ENCODE measurements around the gene TBX21. TPM values are rescaled to one million over a fixed set of nuclear protein-coding genes. Genes with fewer than 3 reads are reported as not detected.

TBX21 gene
- polyA plus RNA-seq, 6 donors from 2014 or later: 0.11 to 2.9 (median 2.0) TPM

- Mint-ChIP-seq H3K4me1 (peaks cover 39 to 58% (median 51%) of the 10 kb centered on the region in 3 donors), H3K27me3 (peaks cover 17 to 60% (median 26%) of the 10 kb centered on the region in 3 donors), H3K27ac (no peak overlapping the region), H3K9me3 (no peaks in the 10 kb centered on the region), H3K4me3 (peak overlapping the region in 4 of 8 donors; percentile 19 to 61 (median 38)), H3K36me3 (no peaks in the 10 kb centered on the region)
- peak; percentile 46 to 57 for ATAC-seq (ENCODE audit: low read depth in 2 of 2)
- no peak for DNase-seq
Observed at GRCh38 chr17:47720754-47721533, 12.1 kb upstream of the TBX21 start.

- Mint-ChIP-seq H3K4me3 (peak overlapping the region in 1 of 8 donors; percentile 25), H3K36me3 (no peaks in the 10 kb centered on the region), H3K4me1 (peaks cover 38 to 51% (median 44%) of the 10 kb centered on the region in 3 donors), H3K9me3 (no peaks in the 10 kb centered on the region), H3K27me3 (peaks cover 23 to 68% (median 34%) of the 10 kb centered on the region in 3 donors), H3K27ac (peak overlapping the region in 1 of 6 donors; percentile 27)
- DNase-seq (no peak), ATAC-seq (ENCODE audit: low read depth in 2 of 2) (no peak)
Observed at GRCh38 chr17:47721725-47722124, 11.3 kb upstream of the TBX21 start.

- peaks cover 28 to 69% (median 48%) of the 10 kb centered on the region in 3 donors for H3K27me3 Mint-ChIP-seq
- peaks cover 14 to 25% (median 17%) of the 10 kb centered on the region in 3 donors for H3K4me1 Mint-ChIP-seq
- no peak overlapping the region for H3K27ac Mint-ChIP-seq
- no peak for ATAC-seq (ENCODE audit: low read depth in 2 of 2)
- no peak overlapping the region for H3K4me3 Mint-ChIP-seq
- no peak for DNase-seq
- no peaks in the 10 kb centered on the region for H3K9me3 Mint-ChIP-seq
- no peaks in the 10 kb centered on the region for H3K36me3 Mint-ChIP-seq
Observed at GRCh38 chr17:47724705-47725104, 8.3 kb upstream of the TBX21 start.

- Mint-ChIP-seq H3K27me3 (peaks cover 28 to 67% (median 48%) of the 10 kb centered on the region in 3 donors), H3K27ac (no peak overlapping the region), H3K4me1 (peaks cover 13 to 18% (median 13%) of the 10 kb centered on the region in 3 donors), H3K4me3 (no peak overlapping the region), H3K9me3 (no peaks in the 10 kb centered on the region), H3K36me3 (no peaks in the 10 kb centered on the region)
- ATAC-seq (ENCODE audit: low read depth in 2 of 2) (no peak), DNase-seq (no peak)
Observed at GRCh38 chr17:47725446-47726111, 7.5 kb upstream of the TBX21 start.

GRCh38 chr17:47726796-47727703 lies 6.0 kb upstream of the TBX21 start:
- DNase-seq (no peak), ATAC-seq (ENCODE audit: low read depth in 2 of 2) (no peak)
- peak overlapping the region in 1 of 6 donors; percentile 76 for H3K27ac Mint-ChIP-seq
- no peak overlapping the region for H3K4me3 Mint-ChIP-seq
- H3K36me3 Mint-ChIP-seq: no peaks in the 10 kb centered on the region
- H3K4me1 Mint-ChIP-seq: peaks cover 2 to 15% (median 8%) of the 10 kb centered on the region in 3 donors
- H3K9me3 Mint-ChIP-seq: no peaks in the 10 kb centered on the region
- H3K27me3 Mint-ChIP-seq: peaks cover 28 to 53% (median 41%) of the 10 kb centered on the region in 3 donors

- Mint-ChIP-seq H3K27ac (no peak overlapping the region), H3K36me3 (no peaks in the 10 kb centered on the region), H3K4me1 (peaks cover 9 to 20% (median 14%) of the 10 kb centered on the region in 3 donors), H3K27me3 (peaks cover 28 to 47% (median 39%) of the 10 kb centered on the region in 3 donors), H3K9me3 (no peaks in the 10 kb centered on the region), H3K4me3 (no peak overlapping the region)
- ATAC-seq (ENCODE audit: low read depth in 2 of 2) (no peak), DNase-seq (no peak)
Observed at GRCh38 chr17:47727704-47728036, 5.4 kb upstream of the TBX21 start.

GRCh38 chr17:47728214-47728877 lies 4.7 kb upstream of the TBX21 start:
- H3K9me3 Mint-ChIP-seq: no peaks in the 10 kb centered on the region
- DNase-seq (no peak), ATAC-seq (ENCODE audit: low read depth in 2 of 2) (no peak)
- no peaks in the 10 kb centered on the region for H3K36me3 Mint-ChIP-seq
- peaks cover 22 to 40% (median 39%) of the 10 kb centered on the region in 3 donors for H3K27me3 Mint-ChIP-seq
- no peak overlapping the region for H3K27ac Mint-ChIP-seq
- H3K4me3 Mint-ChIP-seq: peak overlapping the region in 1 of 8 donors; percentile 54
- peaks cover 12 to 24% (median 17%) of the 10 kb centered on the region in 3 donors for H3K4me1 Mint-ChIP-seq

- no peak for DNase-seq
- peak overlapping the region in 1 of 6 donors; percentile 52 for H3K27ac Mint-ChIP-seq
- peaks cover 22 to 36% (median 35%) of the 10 kb centered on the region in 3 donors for H3K27me3 Mint-ChIP-seq
- peaks cover 21 to 31% (median 25%) of the 10 kb centered on the region in 3 donors for H3K4me1 Mint-ChIP-seq
- H3K4me3 Mint-ChIP-seq: no peak overlapping the region
- H3K9me3 Mint-ChIP-seq: no peaks in the 10 kb centered on the region
- H3K36me3 Mint-ChIP-seq: no peaks in the 10 kb centered on the region
- ATAC-seq (ENCODE audit: low read depth in 2 of 2): no peak
Observed at GRCh38 chr17:47729476-47729875, 3.6 kb upstream of the TBX21 start.

- Mint-ChIP-seq H3K27ac (peak overlapping the region in 1 of 6 donors; percentile 70), H3K36me3 (no peaks in the 10 kb centered on the region), H3K27me3 (peaks cover 14 to 25% (median 23%) of the 10 kb centered on the region in 3 donors), H3K4me1 (peaks cover 33 to 43% (median 37%) of the 10 kb centered on the region in 3 donors), H3K9me3 (no peaks in the 10 kb centered on the region), H3K4me3 (peak overlapping the region in 2 of 8 donors; percentile 16)
- ATAC-seq (ENCODE audit: low read depth in 2 of 2) (no peak), DNase-seq (no peak)
Observed at GRCh38 chr17:47730681-47731080, 2.4 kb upstream of the TBX21 start.

- no peaks in the 10 kb centered on the region for H3K9me3 Mint-ChIP-seq
- peak overlapping the region in 1 of 8 donors; percentile 78 for H3K4me3 Mint-ChIP-seq
- H3K27ac Mint-ChIP-seq: peak overlapping the region in 2 of 6 donors; percentile 36 to 70
- no peaks in the 10 kb centered on the region for H3K36me3 Mint-ChIP-seq
- H3K27me3 Mint-ChIP-seq: peaks cover 7 to 17% (median 16%) of the 10 kb centered on the region in 3 donors
- DNase-seq (no peak), ATAC-seq (ENCODE audit: low read depth in 2 of 2) (no peak)
- peaks cover 40 to 48% (median 44%) of the 10 kb centered on the region in 3 donors for H3K4me1 Mint-ChIP-seq
Observed at GRCh38 chr17:47731396-47731795, 1.6 kb upstream of the TBX21 start.

- Mint-ChIP-seq H3K27me3 (peaks cover 5 to 12% (median 10%) of the 10 kb centered on the region in 3 donors), H3K4me3 (peak overlapping the region; percentile 70 to 95 (median 82)), H3K9me3 (no peaks in the 10 kb centered on the region), H3K4me1 (peaks cover 49 to 52% (median 49%) of the 10 kb centered on the region in 3 donors), H3K36me3 (no peaks in the 10 kb centered on the region), H3K27ac (peak overlapping the region in 3 of 6 donors; percentile 51 to 80 (median 78))
- no peak for DNase-seq
- no peak for ATAC-seq (ENCODE audit: low read depth in 2 of 2)
Observed at GRCh38 chr17:47732399-47733046, 513 bp upstream of the TBX21 start.

Data from naive B cell (primary cell).